K562 (cell line): ENCODE measurements around the gene MFAP1. TPM values are rescaled to one million over a fixed set of nuclear protein-coding genes. Genes with fewer than 3 reads are reported as not detected.

Source experiments
- ARHGAP35 ChIP-seq: fragments of 450-650 bp; IDR thresholded peaks from 2 replicates; pipeline ENCODE4 v1.6.1; 2018; ENCODE audit not compliant: partially characterized antibody
- BMI1 ChIP-seq: fragments of 150-350 bp; IDR thresholded peaks from 2 replicates; pipeline ENCODE4 v1.6.1; 2014; ENCODE audit warnings: low read length
- CC2D1A ChIP-seq: fragments of 450-650 bp; IDR thresholded peaks from 2 replicates; pipeline ENCODE4 v1.6.1; 2017; ENCODE audit warnings: mild to moderate bottlenecking
- E2F6 ChIP-seq, 2 experiments: IDR thresholded peaks; 2 replicates each; pipeline ENCODE4 v1.6.1; 2011; ENCODE audit warnings: borderline replicate concordance in 1 of 2, control low read depth in 1 of 2, low read depth in 1 of 2, low read length in 1 of 2, mild to moderate bottlenecking in 1 of 2, mixed read lengths in 1 of 2, moderate library complexity in 1 of 2; ENCODE audit not compliant: insufficient read depth in 1 of 2, insufficient read length in 1 of 2, poor library complexity in 1 of 2, severe bottlenecking in 1 of 2; ENCODE audit errors: extremely low read depth in 1 of 2
- IRF1 ChIP-seq: sonication (generic); formaldehyde crosslinking; IDR thresholded peaks from 2 replicates; pipeline ENCODE4 v1.8.0; 2022; ENCODE audit warnings: missing genetic modification reagents, mild to moderate bottlenecking, borderline replicate concordance
- MYC ChIP-seq, 2 experiments: fragments of 250-450 bp in 1 of 2; sonication (Bioruptor Pico) in 1 of 2; IDR thresholded peaks; 2 replicates each; pipeline versions ENCODE4 v1.5.1 to v1.6.1; 2012 to 2021; ENCODE audit warnings: low read depth in 2 of 2, borderline replicate concordance in 1 of 2, improper control_type of control experiment in 1 of 2, low read length in 1 of 2, mild to moderate bottlenecking in 1 of 2, moderate library complexity in 1 of 2
- NFIC ChIP-seq: fragments of 450-650 bp; IDR thresholded peaks from 2 replicates; pipeline ENCODE4 v1.6.1; 2017; ENCODE audit warnings: mild to moderate bottlenecking, inconsistent platforms
- PHF8 ChIP-seq: fragments of 200-600 bp; sonication (generic); IDR thresholded peaks from 2 replicates; pipeline ENCODE4 v1.6.1; 2012; ENCODE audit warnings: mixed run types, mild to moderate bottlenecking, inconsistent platforms, low read length, moderate library complexity, borderline replicate concordance
- POLR2AphosphoS2 ChIP-seq: IDR thresholded peaks from 2 replicates; pipeline ENCODE4 v1.6.1; 2012; ENCODE audit warnings: low read length, improper control_type of control experiment
- PTTG1 ChIP-seq: fragments of 450-650 bp; IDR thresholded peaks from 2 replicates; pipeline ENCODE4 v1.6.1; 2016; ENCODE audit warnings: low read depth, mild to moderate bottlenecking, missing genetic modification characterization, missing compliant biosample characterization
- RAD21 ChIP-seq, 2 experiments: fragments of 250-450 bp in 1 of 2; fragments of 450-650 bp in 1 of 2; sonication (Bioruptor Pico) in 1 of 2; formaldehyde crosslinking in 1 of 2; IDR thresholded peaks in 1 of 2; conservative IDR thresholded peaks in 1 of 2; 2 replicates each; pipeline versions ENCODE4 v1.4.0 to v1.8.0; 2020 to 2022; ENCODE audit warnings: mild to moderate bottlenecking in 2 of 2, moderate library complexity in 1 of 2
- RBM39 ChIP-seq: fragments of 200-400 bp; formaldehyde crosslinking; optimal IDR thresholded peaks from 2 replicates; pipeline ENCODE3; 2018; ENCODE audit warnings: low read depth, low read length
- SNAPC5 ChIP-seq: fragments of 250-450 bp; sonication (Bioruptor Pico); IDR thresholded peaks from 2 replicates; pipeline ENCODE4 v1.8.0; 2021; ENCODE audit warnings: moderate library complexity, mild to moderate bottlenecking, inconsistent platforms
- TEAD4 ChIP-seq, 2 experiments: sonication (generic) in 1 of 2; formaldehyde crosslinking in 1 of 2; IDR thresholded peaks; 2 replicates each; pipeline versions ENCODE4 v1.6.1 to v1.8.0; 2012 to 2022; ENCODE audit warnings: borderline replicate concordance in 1 of 2, inconsistent platforms in 1 of 2, low read length in 1 of 2, mild to moderate bottlenecking in 1 of 2, missing genetic modification reagents in 1 of 2
- polyA plus RNA-seq, 8 experiments: library from polyadenylated mRNA; depleted of rRNA in 4 of 8; stranded (reverse) in 5 of 8; unstranded in 3 of 8; fragments of >200 nt; fragmentation: Nextera tagmentation in 2 of 8; fragmentation: Illumina TruSeq in 1 of 8; extraction: Ambion mirVana in 2 of 8; extraction: Trizol in 1 of 8; gene quantifications; 2 replicates each; pipeline versions ENCODE4 v1.2.1 to v1.2.3, GENCODE V29; 2011 to 2014; ENCODE audit warnings: inconsistent platforms in 1 of 8, missing spikeins in 1 of 8
- total RNA-seq, 7 experiments: library from RNA; depleted of rRNA in 6 of 7; stranded (reverse); fragments of >200 nt in 6 of 7; fragmentation: Illumina TruSeq in 2 of 7; extraction: Trizol in 2 of 7; gene quantifications; 2 replicates each; pipeline versions ENCODE4 v1.2.1 to v1.2.3, GENCODE V29; 2011 to 2021; ENCODE audit warnings: low replicate concordance in 1 of 7
- TF ChIP-seq, protein P1 (sequence below), 3 experiments: IDR thresholded peaks in 2 of 3; conservative IDR thresholded peaks in 1 of 3; 2 replicates each; pipeline ENCODE4 v1.5.1; 2011 to 2012; ENCODE audit warnings: low read length in 3 of 3, mild to moderate bottlenecking in 3 of 3, control low read depth in 2 of 3, improper control_type of control experiment in 1 of 3, inconsistent platforms in 1 of 3, low read depth in 1 of 3, mixed read lengths in 1 of 3, moderate library complexity in 1 of 3; ENCODE audit not compliant: insufficient read depth in 2 of 3

MFAP1 gene
- total and polyA plus RNA-seq, 9 of the 15 experiments (the other 6 are each of a cell fraction or from before 2014, with no cell fraction given) = 34.9 to 64.1 (median 48.2) TPM

DNA sequence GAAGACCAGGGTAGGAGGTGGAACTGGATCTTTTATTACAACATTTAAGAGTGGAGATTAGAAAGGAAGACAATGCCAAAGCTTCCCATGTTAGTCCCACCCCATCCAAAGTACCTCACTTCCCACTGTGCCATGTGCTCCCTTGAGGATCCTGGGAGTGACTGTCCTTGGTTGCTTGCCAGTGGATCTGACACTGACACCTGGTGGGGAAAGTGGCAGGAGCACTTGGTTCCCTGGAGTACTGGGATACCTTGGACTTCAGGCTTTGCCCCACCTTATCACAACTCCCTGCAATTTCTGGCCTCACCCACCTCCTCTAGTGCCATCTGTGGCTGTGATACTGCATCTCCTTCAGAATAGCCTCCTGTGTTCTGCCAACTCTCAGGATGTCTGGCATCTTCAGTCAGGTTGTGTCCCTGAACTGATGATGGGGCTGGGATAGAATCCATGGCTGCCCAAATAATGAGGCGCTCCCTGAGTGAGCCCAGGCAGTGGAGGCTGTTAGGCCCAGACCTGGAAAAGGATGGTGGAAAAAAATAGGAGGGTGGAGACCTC lies 49.0 kb downstream of the MFAP1 start (continued):
- TF ChIP-seq BMI1 (no peak), POLR2AphosphoS2 (peak; percentile 71), SNAPC5 (CRISPR knock-in tag) (no peak), RBM39 (peak; percentile 28), TEAD4 (IDR thresholded peaks at IDR 0.05; ENCODE audit: low read length) (no peak), TEAD4 (CRISPR knock-in tag; IDR thresholded peaks at IDR 0.05; ENCODE audit: borderline replicate concordance) (no peak), NFIC (peak; percentile 77), MYC (IDR thresholded peaks at IDR 0.05; ENCODE audit: low read depth, low read length) (peak; percentile 67), MYC (CRISPR knock-in tag; IDR thresholded peaks at IDR 0.05; ENCODE audit: borderline replicate concordance, low read depth) (no peak), PHF8 (0 out of 2 replicates have a peak, but pooled peaks have one; percentile 3), PTTG1 (tag) (no peak), IRF1 (CRISPR knock-in tag) (no peak), E2F6 (IDR thresholded peaks at IDR 0.05; ENCODE audit: borderline replicate concordance in 1 of 2, extremely low read depth in 1 of 2, insufficient read depth in 1 of 2, insufficient read length in 1 of 2, low read depth in 1 of 2, low read length in 1 of 2, poor library complexity in 1 of 2, severe bottlenecking in 1 of 2) (peak in 1 of 2 experiments; percentile 11), ARHGAP35 (no peak), CC2D1A (no peak), RAD21 (CRISPR knock-in tag; conservative IDR thresholded peaks at IDR 0.05 in 1 of 2, IDR thresholded peaks at IDR 0.05 in 1 of 2) (peak in 1 of 2 experiments; percentile 34; a peak in 3 of 4 replicates)
- TF ChIP-seq, protein P1, sequence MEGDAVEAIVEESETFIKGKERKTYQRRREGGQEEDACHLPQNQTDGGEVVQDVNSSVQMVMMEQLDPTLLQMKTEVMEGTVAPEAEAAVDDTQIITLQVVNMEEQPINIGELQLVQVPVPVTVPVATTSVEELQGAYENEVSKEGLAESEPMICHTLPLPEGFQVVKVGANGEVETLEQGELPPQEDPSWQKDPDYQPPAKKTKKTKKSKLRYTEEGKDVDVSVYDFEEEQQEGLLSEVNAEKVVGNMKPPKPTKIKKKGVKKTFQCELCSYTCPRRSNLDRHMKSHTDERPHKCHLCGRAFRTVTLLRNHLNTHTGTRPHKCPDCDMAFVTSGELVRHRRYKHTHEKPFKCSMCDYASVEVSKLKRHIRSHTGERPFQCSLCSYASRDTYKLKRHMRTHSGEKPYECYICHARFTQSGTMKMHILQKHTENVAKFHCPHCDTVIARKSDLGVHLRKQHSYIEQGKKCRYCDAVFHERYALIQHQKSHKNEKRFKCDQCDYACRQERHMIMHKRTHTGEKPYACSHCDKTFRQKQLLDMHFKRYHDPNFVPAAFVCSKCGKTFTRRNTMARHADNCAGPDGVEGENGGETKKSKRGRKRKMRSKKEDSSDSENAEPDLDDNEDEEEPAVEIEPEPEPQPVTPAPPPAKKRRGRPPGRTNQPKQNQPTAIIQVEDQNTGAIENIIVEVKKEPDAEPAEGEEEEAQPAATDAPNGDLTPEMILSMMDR (IDR thresholded peaks at IDR 0.05 in 2 of 3, conservative IDR thresholded peaks at IDR 0.05 in 1 of 3; ENCODE audit: insufficient read depth in 2 of 3, low read depth in 1 of 3, low read length in 3 of 3) = peak; percentile 44 to 54 (median 46); a peak in 4 of 6 replicates
